Ovary (tissue), 9 donors: ENCODE measurements around the gene LRRC37A3. TPM values are rescaled to one million over a fixed set of nuclear protein-coding genes. Genes with fewer than 3 reads are reported as not detected.
A peak's percentile ranks its signal among the peaks of the same experiment; 100 is the strongest.
"Not testable (repeated sequence)": the region's sequence is repeated elsewhere in the genome, so short reads cannot be mapped to it uniquely, and the experiment has no call there.

Experiments used
- DNase-seq, 5 donors: peaks; one replicate each; pipeline ENCODE4 v3.0.0-alpha.2; 2019 to 2020
- H3K27ac ChIP-seq, 2 donors: fragments of 200-600 bp; one replicate each; pipeline versions ENCODE4 v1.5.1 to v1.8.0; 2019 to 2022
- H3K27me3 ChIP-seq: fragments of 200-600 bp; one replicate; pipeline ENCODE4 v1.8.0; 2022
- H3K36me3 ChIP-seq: fragments of 200-600 bp; sonication (generic); one replicate; pipeline ENCODE4 v1.5.1; 2019
- H3K4me1 ChIP-seq: one replicate; pipeline ENCODE4 v1.8.1; 2013; ENCODE audit warnings: mild to moderate bottlenecking, moderate library complexity; ENCODE audit not compliant: insufficient read depth
- H3K4me3 ChIP-seq: fragments of 200-600 bp; sonication (generic); one replicate; pipeline ENCODE4 v1.5.1; 2017
- H3K9me3 ChIP-seq, 2 donors: fragments of 200-600 bp in 1 of 2; sonication (generic) in 1 of 2; one replicate each; pipeline versions ENCODE4 v1.5.1 to v1.8.1; 2013 to 2019; ENCODE audit warnings: mild to moderate bottlenecking in 1 of 2, moderate library complexity in 1 of 2
- WGBS, 3 donors: extraction: QIAGEN DNeasy Blood & Tissue Kit in 1 of 3; methylation state at CpG; one replicate each; pipeline versions ENCODE4 v1.1.5 to v1.1.7; 2013 to 2017; 5-methylcytosine and 5-hydroxymethylcytosine counted together
- intact Hi-C, 4 donors: fragments of 100-400 bp; cut with DNase I; formaldehyde crosslinking; loops; one replicate each; pipeline versions ENCODE4 v1.11.0 to v1.15.1; 2022 to 2023
- polyA plus RNA-seq, 2 donors: library from polyadenylated mRNA; stranded (reverse); fragments of 200-250 nt in 1 of 2; fragments of 350-450 nt in 1 of 2; fragmentation: Illumina TruSeq in 1 of 2; extraction: RNeasy Lipid Tissue Mini Kit (QIAGEN cat#74804) in 1 of 2; gene quantifications; one replicate each; pipeline ENCODE4 v1.2.3, GENCODE V29; 2013 to 2014
- total RNA-seq, 7 donors: library from RNA; depleted of rRNA in 2 of 7; stranded (reverse); fragments of >200 nt in 2 of 7; fragmentation: NEBNext Ultra II Directional in 3 of 7; extraction: Animal tissue kit (Norgen Biotek cat#: 25700) in 3 of 7; gene quantifications; one replicate each; pipeline versions ENCODE4 v1.1.0 to v1.2.4, GENCODE V29; 2016 to 2023
- TF ChIP-seq, protein P1 (sequence below), 3 donors: fragments of 450-650 bp in 2 of 3; fragments of 200-600 bp in 1 of 3; IDR thresholded peaks; one replicate each; pipeline versions ENCODE4 v1.5.1 to v1.8.0; 2016 to 2022; ENCODE audit warnings: antibody characterized with exemption in 3 of 3, mild to moderate bottlenecking in 1 of 3
- donor health status: DM: no; HTN: no; CAD: no; lungs with moderate emphysema.
- donor health status: DM: no; HTN: no; CAD: no.
- donor health status: Bipolar disorder and iron deficiency.
- donor health status: DM: yes; HTN: yes; CAD: no.
- donor health status: DM: no; HTN: no; CAD: no.
- donor health status: DM: yes; HTN: yes; CAD: no.

Gene LRRC37A3
- total and polyA plus RNA-seq, 9 donors, result 2.5 to 23.4 (median 10.8) TPM

DNA sequence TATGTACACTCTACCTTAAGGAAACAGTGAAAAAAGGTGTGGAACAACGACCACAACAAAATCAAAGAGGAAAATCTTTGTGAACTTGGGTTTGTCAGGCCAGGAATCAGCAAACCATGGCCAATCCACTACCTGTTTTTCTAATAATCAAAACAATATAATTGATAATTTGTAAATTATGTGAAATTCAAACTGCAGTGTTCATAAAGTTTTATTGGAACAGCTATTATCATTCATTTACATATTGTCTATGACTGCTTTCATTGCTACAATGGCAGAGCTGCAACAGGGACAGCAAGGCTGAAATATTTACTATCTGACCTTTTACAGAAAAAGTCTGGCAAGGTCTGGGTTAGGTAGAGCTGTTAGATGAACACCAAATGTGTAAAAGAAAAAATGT lies 4.0 kb downstream of the LRRC37A3 start:
- H3K36me3 ChIP-seq, H3K27ac ChIP-seq, H3K4me1 ChIP-seq, H3K27me3 ChIP-seq, H3K9me3 ChIP-seq, H3K4me3 ChIP-seq, intact Hi-C loops, DNase-seq: not testable (repeated sequence)
- 83 to 95% (median 88%) methylated on average over 1 of the region's 1 CpG for WGBS, 3 donors

DNA sequence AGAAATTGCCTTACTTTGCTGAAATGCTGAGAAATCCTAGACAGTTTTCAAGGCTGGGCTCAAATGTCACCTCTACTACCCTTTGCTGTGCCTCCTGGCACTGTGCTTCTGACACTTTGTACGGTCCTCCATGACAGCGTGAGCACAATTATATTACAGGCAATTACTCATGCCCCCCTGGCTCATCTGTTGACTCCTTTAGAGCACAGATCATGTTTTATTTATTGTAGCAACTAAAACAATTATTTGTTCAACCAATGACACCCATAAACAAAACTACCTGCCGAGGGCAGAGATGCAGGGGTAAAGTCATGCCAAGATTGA lies 9.1 kb downstream of the LRRC37A3 start:
- DNase-seq, H3K27me3 ChIP-seq, H3K4me1 ChIP-seq, H3K4me3 ChIP-seq, intact Hi-C loops, H3K36me3 ChIP-seq, H3K27ac ChIP-seq, H3K9me3 ChIP-seq: not testable (repeated sequence)
- WGBS, 3 donors, result 82 to 90% (median 89%) methylated on average over 1 to 2 of the region's 3 CpGs

DNA sequence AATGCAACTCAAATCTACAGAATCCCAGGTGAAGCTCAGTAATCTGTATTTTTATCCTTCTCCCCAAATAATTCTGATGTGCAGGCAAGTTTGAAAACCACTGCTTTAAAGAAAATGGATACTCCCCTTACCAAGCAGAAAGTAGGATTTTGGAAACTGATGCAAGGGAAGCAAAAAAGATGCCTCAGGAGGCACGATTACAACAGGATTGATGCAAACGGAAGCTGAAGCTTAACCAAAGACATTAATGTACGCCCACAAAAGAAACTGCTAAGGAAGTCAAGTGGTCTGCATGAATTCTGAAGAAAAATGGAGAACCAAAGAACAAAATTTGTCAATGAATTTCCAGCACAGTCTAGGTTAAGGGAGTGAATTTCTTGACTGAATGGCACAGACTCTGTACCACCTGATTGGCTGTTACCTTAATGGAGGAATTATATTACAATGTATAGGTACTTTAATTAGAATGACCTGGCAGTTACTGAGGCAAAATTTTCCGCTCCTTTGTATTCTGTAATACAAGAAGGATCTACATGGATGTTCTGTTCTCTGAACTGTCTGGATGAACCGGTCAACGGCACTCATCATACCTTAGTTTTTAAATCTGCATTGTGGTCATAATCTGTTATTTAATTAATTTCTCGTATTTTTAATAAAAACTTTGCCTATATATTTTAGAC lies 9.6 kb downstream of the LRRC37A3 start:
- H3K4me1 ChIP-seq, intact Hi-C loops, H3K27me3 ChIP-seq, H3K4me3 ChIP-seq, DNase-seq, H3K9me3 ChIP-seq, H3K27ac ChIP-seq, H3K36me3 ChIP-seq: not testable (repeated sequence)
- 90 to 93% (median 93%) methylated on average over 6 of the region's 7 CpGs for WGBS, 3 donors

DNA sequence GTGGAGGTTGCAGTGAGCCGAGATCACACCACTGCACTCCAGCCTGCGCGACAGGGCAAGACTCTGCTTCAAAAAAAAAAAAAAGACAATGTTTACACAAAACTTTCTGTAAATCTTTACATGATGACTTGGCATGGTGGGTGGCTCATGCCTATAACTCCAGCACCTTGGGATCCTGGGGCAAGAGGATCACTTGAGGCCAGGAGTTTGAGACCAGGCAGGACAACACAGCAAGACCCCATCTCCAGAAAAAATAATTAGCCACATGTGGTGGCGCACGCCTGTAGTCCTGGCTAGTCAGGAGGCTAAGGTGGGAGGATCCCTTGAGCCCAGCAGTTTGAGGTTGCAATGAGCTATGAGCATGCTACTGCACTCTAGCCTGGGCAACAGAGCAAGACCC lies 15.2 kb downstream of the LRRC37A3 start:
- H3K36me3 ChIP-seq, intact Hi-C loops, DNase-seq, H3K4me3 ChIP-seq, H3K4me1 ChIP-seq, H3K27me3 ChIP-seq, H3K27ac ChIP-seq, H3K9me3 ChIP-seq: not testable (repeated sequence)
- 95 to 100% (median 96%) methylated on average over 2 of the region's 5 CpGs for WGBS, 3 donors

DNA sequence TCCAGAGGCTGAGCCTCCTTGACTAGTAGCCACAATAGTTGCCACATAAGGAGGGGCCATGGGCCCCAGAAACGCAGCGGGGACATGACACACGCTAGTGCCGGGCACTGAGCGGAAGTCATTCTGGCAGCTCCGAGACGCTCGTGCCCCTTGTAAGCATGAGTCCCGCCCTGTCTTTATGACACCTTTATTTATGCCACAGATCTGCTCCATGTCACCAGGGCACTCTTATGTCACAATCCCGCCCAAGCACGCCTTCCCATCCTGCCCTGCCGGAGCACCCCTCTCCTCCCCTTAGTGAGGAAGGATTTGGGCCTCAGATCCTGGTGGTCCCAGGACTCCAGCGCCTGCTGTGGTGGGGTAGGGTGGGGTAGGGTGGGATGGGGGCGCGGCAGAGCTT lies 22.1 kb downstream of the LRRC37A3 start:
- H3K4me3 ChIP-seq, H3K27ac ChIP-seq, intact Hi-C loops, H3K9me3 ChIP-seq, H3K4me1 ChIP-seq, H3K36me3 ChIP-seq, H3K27me3 ChIP-seq: not testable (repeated sequence)
- peak in 1 of 5 donors; percentile 22 for DNase-seq
- WGBS, 3 donors, result 92 to 97% (median 94%) methylated on average over 13 to 15 of the region's 15 CpGs

DNA sequence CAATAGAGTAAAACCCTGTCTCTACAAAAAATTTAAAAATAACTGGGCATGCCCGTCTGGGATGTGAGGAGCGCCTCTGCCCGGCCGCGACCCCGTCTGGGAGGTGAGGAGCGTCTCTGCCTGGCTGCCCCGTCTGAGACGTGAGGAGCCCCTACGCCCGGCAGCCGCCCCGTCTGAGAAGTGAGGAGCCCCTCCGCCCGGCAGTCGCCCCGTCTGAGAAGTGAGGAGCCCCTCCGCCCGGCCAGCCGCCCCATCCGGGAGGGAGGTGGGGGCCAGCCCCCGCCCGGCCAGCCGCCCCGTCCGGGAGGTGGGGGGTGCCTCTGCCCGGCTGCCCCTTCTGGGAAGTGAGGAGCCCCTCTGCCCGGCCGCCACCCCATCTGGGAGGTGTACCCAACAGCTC lies 45.1 kb downstream of the LRRC37A3 start:
- intact Hi-C loops, H3K27me3 ChIP-seq, H3K4me3 ChIP-seq, H3K36me3 ChIP-seq, H3K27ac ChIP-seq, H3K4me1 ChIP-seq, H3K9me3 ChIP-seq, DNase-seq: not testable (repeated sequence)
- WGBS, 3 donors, result 96 to 97% (median 96%) methylated on average over 23 to 29 of the region's 29 CpGs

DNA sequence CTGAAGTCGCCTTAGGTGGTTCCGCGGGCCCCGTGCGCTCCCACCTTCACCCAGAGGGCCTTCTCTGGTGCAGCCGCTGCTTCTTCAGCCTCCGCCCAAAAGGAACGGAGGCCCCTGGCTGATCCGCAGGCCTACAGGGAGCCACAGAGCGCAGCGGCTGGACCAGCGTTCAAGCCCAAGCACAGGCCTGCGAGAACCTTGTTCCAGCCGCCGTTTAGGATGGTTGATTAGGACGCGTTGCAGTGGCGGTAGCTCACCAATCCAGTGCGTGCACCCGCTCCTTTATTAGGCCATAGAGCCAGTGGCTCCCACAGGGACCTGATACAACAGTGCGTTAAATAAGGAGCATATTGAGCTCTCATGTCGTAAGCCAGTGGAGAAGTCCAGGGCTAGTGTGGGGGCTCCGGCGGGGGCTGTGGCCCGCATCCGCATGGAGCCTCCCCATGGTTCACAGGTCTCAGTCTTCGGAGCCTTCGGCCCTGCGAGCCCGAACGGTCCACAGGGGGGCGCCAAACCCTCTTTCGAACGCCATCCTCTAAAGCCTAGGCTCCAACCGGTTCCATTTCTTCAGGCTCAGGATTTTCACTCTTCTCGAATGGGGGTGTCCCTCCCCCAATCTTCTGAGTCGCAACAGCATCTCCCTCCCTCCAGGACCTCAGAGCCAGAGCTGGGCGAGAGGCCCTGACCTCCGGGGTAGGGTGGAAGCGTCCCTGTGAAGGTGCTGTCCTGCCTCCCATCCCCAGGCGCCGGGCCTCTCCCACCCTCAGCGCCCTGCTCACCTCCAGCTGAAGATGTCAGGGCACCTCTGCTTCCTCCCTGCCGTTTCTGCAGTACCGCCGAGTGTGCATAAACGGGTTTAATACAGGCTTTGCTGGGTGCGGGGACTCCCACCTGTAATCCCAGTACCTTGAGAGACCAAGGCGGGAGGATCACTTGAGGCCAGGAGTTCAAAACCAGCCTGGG lies 71.5 kb downstream of the LRRC37A3 start:
- H3K27ac ChIP-seq, H3K36me3 ChIP-seq, H3K27me3 ChIP-seq, intact Hi-C loops, H3K9me3 ChIP-seq, H3K4me1 ChIP-seq, H3K4me3 ChIP-seq: not testable (repeated sequence)
- peak; percentile 19 to 71 (median 56) for DNase-seq
- 54 to 60% (median 56%) methylated on average over 47 to 49 of the region's 49 CpGs for WGBS, 3 donors
- TF ChIP-seq, protein P1, sequence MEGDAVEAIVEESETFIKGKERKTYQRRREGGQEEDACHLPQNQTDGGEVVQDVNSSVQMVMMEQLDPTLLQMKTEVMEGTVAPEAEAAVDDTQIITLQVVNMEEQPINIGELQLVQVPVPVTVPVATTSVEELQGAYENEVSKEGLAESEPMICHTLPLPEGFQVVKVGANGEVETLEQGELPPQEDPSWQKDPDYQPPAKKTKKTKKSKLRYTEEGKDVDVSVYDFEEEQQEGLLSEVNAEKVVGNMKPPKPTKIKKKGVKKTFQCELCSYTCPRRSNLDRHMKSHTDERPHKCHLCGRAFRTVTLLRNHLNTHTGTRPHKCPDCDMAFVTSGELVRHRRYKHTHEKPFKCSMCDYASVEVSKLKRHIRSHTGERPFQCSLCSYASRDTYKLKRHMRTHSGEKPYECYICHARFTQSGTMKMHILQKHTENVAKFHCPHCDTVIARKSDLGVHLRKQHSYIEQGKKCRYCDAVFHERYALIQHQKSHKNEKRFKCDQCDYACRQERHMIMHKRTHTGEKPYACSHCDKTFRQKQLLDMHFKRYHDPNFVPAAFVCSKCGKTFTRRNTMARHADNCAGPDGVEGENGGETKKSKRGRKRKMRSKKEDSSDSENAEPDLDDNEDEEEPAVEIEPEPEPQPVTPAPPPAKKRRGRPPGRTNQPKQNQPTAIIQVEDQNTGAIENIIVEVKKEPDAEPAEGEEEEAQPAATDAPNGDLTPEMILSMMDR (IDR thresholded peaks at IDR 0.05), result peak in 1 of 3 donors; percentile 16

DNA sequence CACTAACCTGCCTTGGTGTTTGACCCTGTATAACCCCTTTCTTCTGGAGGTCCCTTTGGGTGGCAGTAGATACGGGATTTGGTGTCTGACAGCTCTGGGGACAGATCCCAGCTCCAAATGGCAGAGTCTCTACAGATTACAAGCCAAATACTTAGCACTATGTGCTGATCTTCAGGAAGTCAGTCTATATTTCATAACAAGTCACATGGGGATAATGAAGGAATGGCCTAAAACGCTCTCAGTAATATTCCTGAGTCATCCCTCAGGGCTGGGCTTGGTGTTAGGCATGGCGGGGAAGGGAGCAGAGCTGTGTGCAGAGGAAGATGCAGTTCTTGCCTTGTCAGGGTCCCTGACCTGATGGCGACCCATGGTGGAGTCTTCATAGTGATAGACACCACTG lies 72.4 kb downstream of the LRRC37A3 start:
- H3K4me3 ChIP-seq, H3K4me1 ChIP-seq, H3K27me3 ChIP-seq, intact Hi-C loops, H3K9me3 ChIP-seq, DNase-seq, H3K27ac ChIP-seq, H3K36me3 ChIP-seq: not testable (repeated sequence)
- WGBS, 3 donors, result 74 to 88% (median 76%) methylated on average over 3 to 4 of the region's 4 CpGs

DNA sequence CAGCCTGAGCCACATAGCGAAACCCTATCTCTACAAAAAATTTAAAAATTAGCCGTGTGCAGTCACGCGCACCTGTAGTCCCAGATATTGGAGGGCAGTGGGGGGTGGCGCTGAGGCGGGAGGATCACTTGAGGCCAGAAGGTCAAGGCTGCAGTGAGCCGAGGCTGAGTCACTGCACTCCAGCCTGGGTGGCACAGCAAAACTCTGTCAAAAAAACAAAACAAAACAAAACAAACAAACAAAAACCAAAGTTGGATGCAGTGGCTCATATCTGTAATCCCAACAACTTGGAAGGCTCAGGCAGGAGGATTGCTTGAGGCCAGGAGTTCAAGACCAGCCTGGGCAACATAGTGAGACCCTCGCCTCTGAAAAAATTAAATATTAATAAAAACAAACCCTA lies 75.4 kb downstream of the LRRC37A3 start:
- H3K36me3 ChIP-seq, DNase-seq, H3K4me1 ChIP-seq, H3K9me3 ChIP-seq, H3K4me3 ChIP-seq, H3K27me3 ChIP-seq, intact Hi-C loops, H3K27ac ChIP-seq: not testable (repeated sequence)
- WGBS, 3 donors, result 53 to 67% (median 61%) methylated on average over 8 of the region's 8 CpGs

DNA sequence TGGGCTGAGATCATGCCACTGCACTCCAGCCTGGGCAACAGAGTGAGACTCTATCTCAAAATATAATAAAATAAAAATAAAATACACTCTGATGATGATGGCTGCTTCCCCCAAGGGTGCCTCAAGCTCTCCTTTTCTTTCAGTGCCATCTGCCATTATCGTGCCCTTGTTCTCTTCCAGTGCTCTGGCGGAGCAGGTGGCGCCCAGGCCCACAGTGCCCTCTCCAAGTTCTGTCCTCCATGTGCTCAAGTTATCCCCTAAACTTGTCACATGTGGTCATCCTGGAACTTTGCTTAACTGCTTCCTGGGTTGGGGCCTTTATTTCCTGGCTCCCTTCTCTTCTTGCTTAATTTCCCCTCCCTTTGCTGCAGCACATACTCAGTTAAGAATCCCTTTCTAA lies 76.4 kb downstream of the LRRC37A3 start:
- intact Hi-C loops, H3K27ac ChIP-seq, DNase-seq, H3K36me3 ChIP-seq, H3K9me3 ChIP-seq, H3K4me1 ChIP-seq, H3K4me3 ChIP-seq, H3K27me3 ChIP-seq: not testable (repeated sequence)
- 97 to 98% (median 98%) methylated on average over 3 of the region's 3 CpGs for WGBS, 3 donors

DNA sequence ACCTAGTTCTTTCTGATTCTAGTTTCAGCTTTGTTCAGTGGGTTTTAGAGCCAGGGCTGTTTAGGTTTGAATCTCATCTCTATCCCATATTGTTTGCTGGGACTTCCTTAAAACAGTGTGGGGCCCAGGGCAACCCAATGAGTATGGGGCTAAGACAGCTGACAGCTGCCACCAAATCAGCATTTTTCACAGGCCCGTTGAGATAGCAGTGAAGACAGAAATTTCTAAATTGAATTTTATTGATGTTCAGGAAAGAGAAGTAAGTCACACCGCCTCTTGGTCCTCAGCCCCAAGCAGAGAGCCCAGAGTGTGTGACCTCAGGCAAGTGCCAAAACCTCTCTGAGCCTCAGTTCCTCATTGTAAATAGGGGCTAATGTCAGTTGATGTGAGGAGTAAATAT lies 78.3 kb downstream of the LRRC37A3 start:
- H3K36me3 ChIP-seq, H3K9me3 ChIP-seq, H3K27ac ChIP-seq, DNase-seq, H3K27me3 ChIP-seq, intact Hi-C loops, H3K4me1 ChIP-seq, H3K4me3 ChIP-seq: not testable (repeated sequence)
- WGBS, 3 donors, result 48 to 70% (median 69%) methylated on average over 2 of the region's 2 CpGs
